22Rv1 (cell line): ENCODE measurements around the gene SMARCC2.

Experiments
- H3K27ac ChIP-seq: fragments of 450-650 bp; 2 replicates; pipeline ENCODE4 v1.5.1; 2017
- CTCF ChIP-seq: fragments of 450-650 bp; IDR thresholded peaks from 2 replicates; pipeline ENCODE4 v1.5.1; 2017; ENCODE audit warnings: mild to moderate bottlenecking
- ZFX ChIP-seq: fragments of 450-650 bp; IDR thresholded peaks from 2 replicates; pipeline ENCODE4 v1.6.1; 2017; ENCODE audit warnings: antibody characterized with exemption, borderline replicate concordance

Gene SMARCC2

GRCh38 chr12:56154818-56155217 is 34.5 kb downstream of the SMARCC2 start:
- H3K27ac ChIP-seq: peak overlapping the region; percentile 99; the same call in 1 of the 2 replicates
- no peak for TF ChIP-seq CTCF
- no peak for TF ChIP-seq ZFX

DNA sequence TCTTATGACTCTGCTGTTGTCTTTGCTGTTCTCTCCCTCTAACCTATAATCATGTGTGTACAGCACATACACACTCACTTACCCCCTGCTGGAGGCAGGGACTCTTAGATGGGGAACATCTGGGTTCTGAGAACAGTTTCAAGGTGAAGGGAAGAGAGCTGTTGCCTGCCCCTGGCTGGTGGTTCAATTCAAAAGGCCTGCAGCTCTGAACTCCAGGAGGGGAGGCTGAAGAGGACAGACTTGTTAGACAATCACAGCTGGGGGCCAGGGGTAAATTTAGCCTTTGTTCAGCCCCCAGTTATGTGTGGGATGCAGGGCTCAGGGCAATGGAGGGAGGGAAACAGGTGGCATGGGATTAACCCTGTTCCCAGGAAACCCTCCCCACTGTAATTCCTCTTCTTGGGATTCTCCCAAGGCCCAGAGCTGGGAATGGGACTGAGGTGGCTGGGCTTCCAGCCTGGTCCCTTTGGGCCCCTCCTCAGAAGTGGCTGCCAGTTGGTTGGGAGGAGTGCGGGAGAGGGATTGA is 35.0 kb downstream of the SMARCC2 start:
- TF ChIP-seq CTCF: no peak
- TF ChIP-seq ZFX: no peak
- peak overlapping the region; percentile 99; the same call in 1 of the 2 replicates for H3K27ac ChIP-seq

DNA sequence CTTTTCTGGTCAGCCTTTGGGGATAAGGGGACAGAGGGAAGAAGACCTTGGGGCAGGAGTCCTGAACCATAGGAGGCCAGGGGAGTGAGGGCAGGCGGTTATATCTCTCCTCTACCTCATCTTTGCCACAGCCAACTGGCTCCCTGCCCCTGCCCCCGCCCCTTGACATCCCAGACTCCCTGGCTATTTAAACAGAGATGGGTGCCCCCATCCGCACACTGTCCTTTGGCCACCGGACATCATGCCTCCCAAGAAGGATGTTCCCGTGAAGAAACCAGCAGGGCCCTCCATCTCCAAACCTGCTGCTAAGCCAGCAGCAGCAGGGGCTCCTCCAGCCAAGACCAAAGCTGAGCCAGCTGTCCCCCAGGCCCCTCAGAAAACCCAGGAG is 35.6 kb downstream of the SMARCC2 start:
- peak overlapping the region; percentile 99; the same call in 1 of the 2 replicates for H3K27ac ChIP-seq
- no peak for TF ChIP-seq ZFX
- TF ChIP-seq CTCF: no peak

DNA sequence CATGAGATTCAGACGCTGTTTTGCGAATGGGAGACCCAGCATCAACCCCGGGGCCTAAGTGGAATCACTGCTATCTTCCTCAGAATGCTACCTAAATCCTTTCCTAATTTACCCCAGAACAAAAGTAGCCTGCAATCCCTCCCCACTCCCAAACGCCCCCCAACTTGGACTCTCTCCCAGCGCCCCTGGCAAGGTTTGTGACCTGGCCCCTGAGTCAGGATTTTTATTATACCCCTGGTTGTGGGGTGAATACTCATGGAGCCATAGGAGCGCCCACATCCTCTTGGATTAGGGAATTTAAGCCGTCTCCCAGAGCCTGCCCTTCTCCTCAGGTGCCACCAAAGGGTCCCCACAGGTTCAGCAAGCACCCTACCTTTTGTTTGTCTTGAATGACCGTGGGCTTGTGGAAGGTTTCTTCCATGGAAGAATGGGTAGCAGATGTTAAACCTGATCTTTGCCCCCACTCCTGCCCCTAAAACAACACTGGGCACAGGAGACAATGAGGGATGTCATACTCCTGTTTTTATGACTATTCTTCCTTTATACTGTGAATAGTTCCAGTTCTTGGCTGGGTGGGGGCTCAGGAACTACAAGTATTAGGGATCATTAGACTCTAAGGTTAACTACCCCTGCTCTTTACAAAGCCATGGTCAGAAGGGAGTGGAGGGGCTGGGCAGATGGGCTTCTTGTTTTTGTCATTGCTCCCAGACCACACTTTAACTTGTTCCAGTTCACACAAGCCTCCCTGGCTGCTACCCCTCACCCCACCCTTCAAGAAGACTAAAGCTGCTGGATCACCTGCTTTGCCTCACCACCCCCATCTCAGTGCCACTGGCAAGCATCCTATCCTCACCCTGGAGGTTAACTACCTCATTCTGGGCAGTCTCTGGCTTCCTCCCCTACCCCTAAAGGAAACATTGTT is 36.3 kb downstream of the SMARCC2 start:
- no peak for TF ChIP-seq ZFX
- no peak for TF ChIP-seq CTCF
- H3K27ac ChIP-seq: peak overlapping the region; percentile 99

GRCh38 chr12:56152132-56152755 is 37.0 kb downstream of the SMARCC2 start, which contains the start of gene MYL6B:
Gene MYL6B, plus strand, starts transcription at chr12:56152587. Its CDS starts 1,332 bp downstream, at chr12:56153919.
- no peak for TF ChIP-seq CTCF
- no peak for TF ChIP-seq ZFX
- peak within 1 kb of the TSS; percentile 99 for H3K27ac ChIP-seq

GRCh38 chr12:56151672-56152131 is 37.6 kb downstream of the SMARCC2 start:
- H3K27ac ChIP-seq: peak overlapping the region; percentile 99
- TF ChIP-seq CTCF (peak; percentile 74), ZFX (no peak)
